Breast epithelium (tissue), 3 donors: Measurements from ENCODE around the gene KATNIP.

Experiments
- POLR2A ChIP-seq: fragments of 450-650 bp; IDR thresholded peaks from one replicate; pipeline ENCODE4 v1.6.1; 2016; ENCODE audit warnings: antibody characterized with exemption, mild to moderate bottlenecking, moderate library complexity
- POLR2AphosphoS5 ChIP-seq, 3 donors: sonication (generic); formaldehyde crosslinking; IDR thresholded peaks; one replicate each; pipeline ENCODE4 v1.6.1; 2017; ENCODE audit warnings: antibody characterized with exemption in 3 of 3
- TF ChIP-seq, protein P1 (sequence below), 3 donors: fragments of 450-650 bp; IDR thresholded peaks; one replicate each; pipeline ENCODE4 v1.5.1; 2016 to 2017; ENCODE audit warnings: antibody characterized with exemption in 3 of 3, mild to moderate bottlenecking in 3 of 3, moderate library complexity in 3 of 3

DNA sequence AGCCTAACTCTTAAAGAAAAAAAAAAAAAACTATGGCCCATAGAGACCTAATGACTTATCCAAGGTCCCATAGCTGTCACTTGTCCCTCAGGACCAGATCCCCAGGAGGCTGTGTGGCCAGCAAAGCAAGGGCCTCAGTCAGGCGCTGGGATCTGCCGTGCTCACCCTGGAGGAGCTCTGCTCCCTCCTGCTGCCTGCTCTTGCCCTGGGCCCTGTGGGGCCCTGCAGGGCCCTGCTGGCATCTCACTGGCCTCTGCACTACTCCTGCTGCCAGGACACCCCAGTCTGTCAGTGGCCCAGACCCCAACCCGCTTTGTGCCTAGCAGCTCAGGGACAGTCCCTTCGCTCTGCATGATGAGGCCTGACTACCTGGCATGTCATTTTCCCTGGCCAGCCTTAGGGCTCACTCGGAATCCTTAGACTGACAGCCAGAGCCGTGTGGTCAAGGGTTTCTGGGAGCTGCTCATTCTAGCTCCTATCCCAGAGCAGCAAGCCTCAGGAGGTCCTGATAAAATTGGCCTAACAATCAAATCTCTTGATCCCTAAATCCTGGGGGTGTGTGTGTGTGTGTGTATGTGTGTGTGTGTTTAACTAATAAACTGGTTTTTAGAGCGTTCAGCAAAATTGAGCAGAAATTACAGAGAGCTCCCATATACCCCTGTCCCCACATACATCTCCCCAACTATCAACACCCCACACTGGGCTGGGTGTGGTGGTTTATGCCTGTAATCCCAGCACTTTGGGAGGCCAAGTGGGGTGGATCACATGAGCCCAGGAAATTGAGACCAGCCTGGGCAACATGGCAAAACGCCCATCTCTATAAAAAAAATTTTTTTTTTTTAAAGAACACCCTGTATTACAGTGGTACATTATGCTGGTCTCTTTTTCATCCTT is 21.7 kb downstream of the KATNIP start:
- TF ChIP-seq POLR2A (no peak), POLR2AphosphoS5 (IDR thresholded peaks at IDR 0.05) (no peak)
- TF ChIP-seq, protein P1, sequence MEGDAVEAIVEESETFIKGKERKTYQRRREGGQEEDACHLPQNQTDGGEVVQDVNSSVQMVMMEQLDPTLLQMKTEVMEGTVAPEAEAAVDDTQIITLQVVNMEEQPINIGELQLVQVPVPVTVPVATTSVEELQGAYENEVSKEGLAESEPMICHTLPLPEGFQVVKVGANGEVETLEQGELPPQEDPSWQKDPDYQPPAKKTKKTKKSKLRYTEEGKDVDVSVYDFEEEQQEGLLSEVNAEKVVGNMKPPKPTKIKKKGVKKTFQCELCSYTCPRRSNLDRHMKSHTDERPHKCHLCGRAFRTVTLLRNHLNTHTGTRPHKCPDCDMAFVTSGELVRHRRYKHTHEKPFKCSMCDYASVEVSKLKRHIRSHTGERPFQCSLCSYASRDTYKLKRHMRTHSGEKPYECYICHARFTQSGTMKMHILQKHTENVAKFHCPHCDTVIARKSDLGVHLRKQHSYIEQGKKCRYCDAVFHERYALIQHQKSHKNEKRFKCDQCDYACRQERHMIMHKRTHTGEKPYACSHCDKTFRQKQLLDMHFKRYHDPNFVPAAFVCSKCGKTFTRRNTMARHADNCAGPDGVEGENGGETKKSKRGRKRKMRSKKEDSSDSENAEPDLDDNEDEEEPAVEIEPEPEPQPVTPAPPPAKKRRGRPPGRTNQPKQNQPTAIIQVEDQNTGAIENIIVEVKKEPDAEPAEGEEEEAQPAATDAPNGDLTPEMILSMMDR (IDR thresholded peaks at IDR 0.05): no peak
